Renal pelvis (tissue), 4 donors: ENCODE results near the gene ANKEF1. TPM values are rescaled to one million over a fixed set of nuclear protein-coding genes. Genes with fewer than 3 reads are reported as not detected.

Experiments used
- DNase-seq: peaks from one replicate; pipeline ENCODE4 v3.0.0-alpha.2; 2013
- polyA plus RNA-seq, 3 donors: library from polyadenylated mRNA; unstranded; fragments of 120-200 nt; gene quantifications; one replicate each; pipeline ENCODE4 v1.2.1, GENCODE V29; 2013; ENCODE audit not compliant: insufficient read length in 3 of 3

ANKEF1 gene
- polyA plus RNA-seq, 3 donors: 8.1 to 9.8 (median 8.6) TPM

- no peak for DNase-seq
Measured at GRCh38 chr20:10078403-10078802, 43.6 kb downstream of the ANKEF1 start.

GRCh38 chr20:10079964-10080363 lies 45.2 kb downstream of the ANKEF1 start:
- no peak for DNase-seq

GRCh38 chr20:10080574-10080973 lies 45.8 kb downstream of the ANKEF1 start:
- no peak for DNase-seq

GRCh38 chr20:10089871-10090587 lies 55.2 kb downstream of the ANKEF1 start:
- no peak for DNase-seq

GRCh38 chr20:10090588-10091166 lies 55.9 kb downstream of the ANKEF1 start:
- DNase-seq: peak; percentile 44

GRCh38 chr20:10093087-10093591 lies 58.4 kb downstream of the ANKEF1 start:
- DNase-seq: no peak

GRCh38 chr20:10094566-10095173 lies 59.9 kb downstream of the ANKEF1 start:
- DNase-seq: no peak

GRCh38 chr20:10096790-10097189 lies 62.0 kb downstream of the ANKEF1 start:
- no peak for DNase-seq

- no peak for DNase-seq
Measured at GRCh38 chr20:10105046-10105445, 70.3 kb downstream of the ANKEF1 start.

Other genes with a start within 250 kb of the ANKEF1 start
- gene PAK5, start 195.9 kb upstream of the ANKEF1 start, polyA plus RNA-seq: under 1 TPM; 0.49 to 0.60 (median 0.52) TPM
- gene SNAP25, start 183.8 kb downstream of the ANKEF1 start, polyA plus RNA-seq: 1 to 10 TPM; 6.1 to 6.7 (median 6.6) TPM